ENCODE results near the gene KRTAP4-7. TPM values are rescaled to one million over a fixed set of nuclear protein-coding genes. Genes with fewer than 3 reads are reported as not detected.
A peak's percentile ranks its signal among the peaks of the same experiment; 100 is the strongest.
"Not testable (repeated sequence)": the region's sequence is repeated elsewhere in the genome, so short reads cannot be mapped to it uniquely, and the experiment has no call there.

Gene KRTAP4-7
- total and polyA plus RNA-seq, 2 of the 4 experiments (the other 2 are of a cell fraction), result not detected

DNA sequence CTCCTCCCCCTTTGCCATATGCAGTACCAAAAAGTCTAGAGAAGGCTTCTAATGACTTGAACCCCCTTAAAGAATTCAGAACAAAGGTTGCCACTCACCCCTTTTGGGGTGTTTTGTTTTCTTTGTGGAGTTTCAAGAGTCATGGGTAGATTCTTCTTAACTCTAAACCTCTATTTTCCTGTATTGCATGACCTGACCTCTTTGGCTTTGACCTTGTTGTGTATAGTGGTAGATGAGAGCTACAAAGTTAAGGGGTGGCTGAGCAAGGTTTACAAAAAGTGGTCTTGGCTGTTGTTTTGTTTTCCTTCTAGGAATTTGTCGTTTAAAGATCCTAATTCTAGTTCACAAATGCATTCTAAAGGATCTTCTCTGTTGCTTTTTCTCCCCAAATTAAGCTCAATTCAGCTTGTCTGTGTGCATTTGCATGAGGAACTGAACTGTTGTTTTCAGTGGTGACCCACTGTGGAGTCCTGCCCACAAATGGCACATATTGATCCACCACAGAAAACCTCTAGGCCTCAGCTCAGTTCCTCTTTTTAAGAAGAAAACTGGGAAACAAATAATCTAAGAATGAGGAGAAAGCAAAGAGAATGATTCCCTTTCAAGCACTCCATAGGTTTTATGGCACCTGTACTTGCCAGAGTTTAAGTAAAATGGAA is 24.9 kb downstream of the KRTAP4-7 start:
- DNase-seq, result not testable (repeated sequence)

More for the DNA sequence above, 24.9 kb downstream of the KRTAP4-7 start:
- H3K27me3 ChIP-seq (ENCODE audit: control insufficient read depth, insufficient read depth, low read length); H4K91ac ChIP-seq (ENCODE audit: insufficient read depth, low read depth, low read length); H4K5ac ChIP-seq (ENCODE audit: low read depth, low read length); H3K18ac ChIP-seq (ENCODE audit: low read depth, low read length); H3K14ac ChIP-seq (replicated peaks; ENCODE audit: low read depth, low read length); CTCF ChIA-PET; POLR2A ChIA-PET (ENCODE audit: unreplicated experiment); dilution Hi-C loops (cut with HindIII; ENCODE audit: low sequenced_read_pairs, unreplicated experiment); H3K56ac ChIP-seq (ENCODE audit: extremely low read depth, insufficient read depth, low read length); H3K23ac ChIP-seq (ENCODE audit: low read depth, low read length); H3K36me3 ChIP-seq (ENCODE audit: control insufficient read depth, insufficient read depth, low read length); H3K9me3 ChIP-seq (ENCODE audit: control insufficient read depth, insufficient read depth, low read length); in situ Hi-C loops (cut with MboI; ENCODE audit: low sequenced_read_pairs); H3K79me1 ChIP-seq (ENCODE audit: low read depth in 1 of 2, low read length in 2 of 2); H2AFZ ChIP-seq (replicated peaks; ENCODE audit: low read length, poor library complexity); intact Hi-C loops (cut with micrococcal nuclease); H3K4me1 ChIP-seq (ENCODE audit: control insufficient read depth, insufficient read depth, low read length); H4K20me1 ChIP-seq (ENCODE audit: insufficient read depth, low read length); H3K9ac ChIP-seq (ENCODE audit: low read depth, low read length); BruUV-seq (replicated peaks); H2AK9ac ChIP-seq (replicated peaks; ENCODE audit: low read depth, low read length, poor library complexity); H3K4me2 ChIP-seq (ENCODE audit: low read depth, low read length); H2AK5ac ChIP-seq (ENCODE audit: low read depth, low read length); H2BK5ac ChIP-seq (ENCODE audit: low read depth, low read length, poor library complexity, severe bottlenecking); H3K9me1 ChIP-seq (ENCODE audit: insufficient read depth, low read length); ATAC-seq (ENCODE audit: low read depth); H3K27ac ChIP-seq (ENCODE audit: insufficient read depth, low read length); H3K4ac ChIP-seq (ENCODE audit: low read depth, low read length): not testable (repeated sequence)
- Histone ChIP-seq H2BK120ac (ENCODE audit: low read depth, low read length) (peak overlapping the region; percentile 41), H2BK20ac (ENCODE audit: low read depth, low read length) (peak overlapping the region; percentile 62; the same call in 1 of the 2 replicates), H2BK15ac (ENCODE audit: low read depth, low read length) (peak overlapping the region; percentile 71; the same call in 1 of the 3 replicates), H4K8ac (ENCODE audit: low read depth in 2 of 2, low read length in 2 of 2) (peak overlapping the region in 1 of 2 experiments; percentile 4; a peak in 1 of 4 replicates), H3K4me3 (ENCODE audit: insufficient read depth, low read depth, low read length) (peak overlapping the region; percentile 16; the same call in 1 of the 2 replicates)
- no CpG with 5 or more reads among the region's 1 CpG for WGBS, 2 experiments (ENCODE audit: extremely low coverage in 2 of 2, insufficient read length in 1 of 2)
